GM21381 (cell line): ENCODE results near the gene ERH.
"Not testable (repeated sequence)": the region's sequence is repeated elsewhere in the genome, so short reads cannot be mapped to it uniquely, and the experiment has no call there.

Experiments
- ATAC-seq: cut with Tn5 transposase; IDR thresholded peaks from one replicate; pipeline ENCODE4 v1.9.1; 2021; ENCODE audit warnings: mild to moderate bottlenecking, moderate library complexity; ENCODE audit not compliant: unreplicated experiment

ERH gene

DNA sequence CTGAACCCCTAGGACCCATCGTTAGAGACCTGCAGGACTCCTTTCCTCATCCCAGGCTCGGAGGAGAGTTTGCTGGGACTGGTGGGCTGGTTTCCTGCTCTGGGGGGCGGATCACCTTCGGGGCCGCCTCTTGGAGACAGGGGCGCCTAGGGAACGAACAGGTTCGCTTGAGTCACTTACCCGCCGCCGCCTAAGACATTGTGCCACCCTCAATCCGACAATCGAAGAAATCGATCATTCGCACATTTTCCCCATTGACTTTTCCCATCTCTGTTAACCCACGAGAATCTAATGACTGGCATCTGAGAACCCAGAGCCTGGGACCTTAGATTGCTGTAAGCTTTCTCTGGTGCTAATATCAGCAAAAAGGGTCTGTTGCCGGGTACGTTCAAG is 715 bp upstream of the ERH start:
- no peak for ATAC-seq

DNA sequence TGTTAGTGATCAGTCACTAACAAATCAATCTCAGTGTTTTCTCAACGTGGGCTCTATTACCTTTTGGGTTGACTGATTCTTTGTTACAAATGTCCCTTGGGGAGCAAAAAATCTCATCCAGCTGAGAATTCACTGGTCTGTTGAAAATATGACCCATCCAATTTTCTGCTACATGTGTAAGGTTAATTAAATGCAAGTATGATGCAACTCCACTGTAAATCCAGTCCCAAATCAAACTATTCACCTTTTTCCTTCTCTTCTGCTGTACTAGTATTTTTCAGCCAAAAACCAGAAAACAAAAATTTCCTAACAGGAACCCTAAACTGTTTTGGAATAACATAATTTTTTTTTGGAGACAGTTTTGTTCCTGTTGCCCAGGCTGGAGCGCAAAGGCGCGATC is 2.2 kb downstream of the ERH start:
- no peak for ATAC-seq

DNA sequence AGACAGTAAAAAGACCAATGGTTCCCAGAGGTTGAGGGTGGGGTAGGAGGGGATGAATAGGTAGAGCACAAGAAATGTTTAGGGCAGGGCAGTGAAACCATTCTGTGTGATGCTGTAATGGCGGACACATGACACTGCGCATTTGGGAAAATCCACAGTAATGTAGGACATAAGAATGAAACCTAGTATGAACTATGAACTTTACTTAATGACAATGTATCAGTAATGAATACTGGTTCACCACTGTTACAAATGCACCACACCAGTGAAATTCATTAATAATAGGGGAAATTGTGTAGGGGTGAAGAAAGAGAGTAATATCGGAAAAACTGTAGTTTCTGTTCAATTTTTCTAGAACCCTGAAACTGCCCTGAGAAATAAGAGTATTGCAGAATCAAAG is 5.6 kb downstream of the ERH start:
- no peak for ATAC-seq

DNA sequence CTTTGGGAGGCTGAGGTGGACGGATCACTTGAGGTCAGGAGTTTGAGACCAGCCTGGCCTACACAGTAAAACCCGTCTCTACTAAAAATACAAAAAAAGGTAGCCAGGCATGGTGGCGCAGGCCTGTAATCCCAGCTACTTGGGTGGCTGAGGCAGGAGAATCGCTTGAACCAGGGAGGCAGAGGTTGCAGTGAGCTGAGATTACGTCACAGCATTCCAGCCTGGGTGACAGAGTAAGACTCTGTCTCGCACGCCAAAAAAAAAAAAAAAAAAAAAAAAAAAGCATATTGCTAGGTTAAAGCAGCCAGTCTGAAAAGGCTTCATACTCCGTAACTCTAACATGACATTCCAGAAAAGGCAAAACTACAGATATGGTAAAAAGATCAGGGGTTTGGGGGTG is 6.7 kb downstream of the ERH start:
- ATAC-seq, result not testable (repeated sequence)

DNA sequence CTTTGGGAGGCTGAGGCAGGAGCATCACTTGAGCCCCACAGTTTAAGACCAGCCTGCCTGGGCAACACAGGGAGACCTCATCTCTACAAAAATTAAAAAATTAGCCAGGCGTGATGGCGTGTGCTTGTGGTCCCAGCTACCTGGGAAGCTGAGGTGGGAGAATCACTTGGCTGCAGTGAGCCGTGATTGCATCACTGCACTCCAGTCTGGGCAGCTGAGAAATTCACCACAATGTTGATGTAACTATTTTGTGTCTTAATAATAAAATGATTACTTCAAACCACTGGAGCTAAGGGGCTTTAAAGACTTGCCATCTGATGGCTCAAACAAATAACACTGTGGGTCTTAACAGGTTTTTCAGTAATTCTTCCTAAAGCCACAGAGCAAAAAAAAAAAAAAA is 10.8 kb downstream of the ERH start:
- ATAC-seq, result no peak

DNA sequence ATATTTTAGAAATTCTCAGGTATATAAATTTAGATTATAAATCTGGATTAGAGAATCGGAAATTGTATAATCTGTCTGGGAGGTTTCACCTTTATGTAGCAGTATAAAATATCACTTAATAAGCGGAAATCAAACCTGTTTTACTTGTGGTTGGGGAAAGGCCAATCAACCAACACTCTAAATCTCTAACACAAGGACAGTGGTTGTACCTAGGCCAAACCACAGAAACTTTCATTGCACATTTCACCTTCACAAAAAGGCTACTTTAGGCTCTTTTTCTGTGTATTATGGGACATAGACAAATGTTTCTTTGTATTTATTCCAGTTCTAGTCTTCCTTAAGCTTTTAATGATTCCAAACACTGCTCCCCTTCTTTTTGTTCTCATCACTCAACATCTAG is 19.8 kb downstream of the ERH start:
- ATAC-seq, result no peak

DNA sequence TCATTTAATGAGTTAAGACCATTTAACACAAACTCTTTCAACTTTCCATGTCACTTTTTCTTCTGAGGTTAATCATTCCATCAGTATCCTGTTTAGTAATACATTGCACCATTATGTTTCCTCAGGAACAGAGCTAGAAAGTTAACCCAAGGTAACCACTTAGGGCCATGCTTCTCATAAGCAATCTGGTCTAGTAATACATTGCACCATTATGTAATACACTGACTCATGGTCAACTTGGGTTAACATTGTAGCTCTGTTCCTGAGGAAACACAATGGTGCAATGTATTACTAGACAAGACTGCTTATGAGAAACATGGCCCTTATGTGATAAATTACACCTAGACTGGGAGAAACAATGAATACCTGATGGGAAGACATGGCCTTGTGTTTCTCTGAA is 21.7 kb downstream of the ERH start:
- ATAC-seq, result no peak

DNA sequence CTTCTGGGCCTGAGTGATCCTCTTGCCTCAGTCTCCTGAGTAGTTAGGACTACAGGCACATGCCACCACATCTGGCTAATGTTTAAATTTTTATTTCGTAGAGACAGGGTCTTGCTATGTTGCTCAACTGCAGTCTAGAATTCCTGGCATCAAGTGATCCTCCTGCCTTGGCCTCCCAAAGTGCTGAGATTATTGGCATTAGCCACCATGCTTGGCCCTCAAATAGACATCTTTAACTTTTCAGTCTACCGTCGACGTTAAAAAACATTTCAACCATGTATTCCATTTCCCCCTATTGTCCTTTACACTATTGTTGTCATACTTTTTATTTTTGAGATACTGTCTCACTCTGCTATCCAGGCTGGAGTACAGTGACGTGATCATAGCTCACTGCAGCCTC is 22.4 kb downstream of the ERH start:
- no peak for ATAC-seq

DNA sequence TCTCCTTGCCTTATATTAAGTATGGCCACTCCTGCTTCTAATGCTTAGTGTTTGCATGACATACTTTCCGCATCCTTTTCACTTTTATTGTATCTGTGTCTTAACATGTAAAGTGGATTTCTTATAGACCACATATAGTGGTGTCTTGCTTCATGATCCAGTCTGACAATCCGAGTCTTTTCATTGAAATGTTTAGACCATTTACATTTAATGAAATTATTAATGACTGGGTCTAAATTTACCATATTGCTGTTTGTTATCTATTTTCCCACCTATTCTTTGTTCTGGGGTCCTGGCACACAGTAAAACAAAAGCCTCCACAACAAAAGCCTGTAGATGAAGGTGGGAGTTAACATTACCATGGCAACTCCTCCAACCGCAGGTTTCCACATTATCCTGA is 22.9 kb downstream of the ERH start:
- no peak for ATAC-seq

DNA sequence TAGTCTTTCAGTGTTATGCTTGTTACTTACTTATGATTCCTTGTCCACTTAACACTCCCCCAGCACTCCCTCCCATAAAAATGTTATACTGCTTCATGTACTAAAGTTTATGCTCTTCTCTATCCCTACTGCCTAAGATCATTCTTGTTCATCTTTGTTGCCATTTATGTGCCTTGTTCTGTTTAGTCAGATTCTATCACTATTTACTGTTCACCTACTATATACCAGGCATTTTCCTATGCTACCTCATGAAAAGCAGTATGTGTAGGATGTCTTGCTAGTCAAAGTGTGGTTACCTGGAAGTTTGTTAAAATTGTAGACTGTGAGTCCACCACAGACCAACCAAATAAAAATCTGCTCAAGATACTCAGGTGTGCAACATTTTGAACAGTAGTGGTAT is 23.9 kb downstream of the ERH start:
- ATAC-seq, result no peak

DNA sequence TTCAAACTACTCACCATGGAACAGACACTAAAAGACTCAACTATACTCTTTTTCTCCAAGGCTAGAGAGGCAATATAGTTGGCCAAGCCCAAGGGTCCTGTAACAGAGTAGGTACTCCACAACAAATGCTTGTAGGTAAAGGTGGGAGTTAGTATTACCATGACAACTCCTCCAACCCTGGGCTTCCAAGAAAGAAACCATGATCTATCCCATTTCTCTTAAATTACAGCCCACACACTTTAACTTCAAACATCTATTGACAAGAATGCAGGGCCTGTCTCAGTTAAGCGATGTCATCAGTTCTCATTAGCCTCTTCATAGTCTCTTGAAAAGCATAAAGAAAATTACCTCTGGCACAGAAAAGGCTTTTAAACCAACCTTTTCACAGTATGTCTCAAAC is 25.0 kb downstream of the ERH start:
- no peak for ATAC-seq

DNA sequence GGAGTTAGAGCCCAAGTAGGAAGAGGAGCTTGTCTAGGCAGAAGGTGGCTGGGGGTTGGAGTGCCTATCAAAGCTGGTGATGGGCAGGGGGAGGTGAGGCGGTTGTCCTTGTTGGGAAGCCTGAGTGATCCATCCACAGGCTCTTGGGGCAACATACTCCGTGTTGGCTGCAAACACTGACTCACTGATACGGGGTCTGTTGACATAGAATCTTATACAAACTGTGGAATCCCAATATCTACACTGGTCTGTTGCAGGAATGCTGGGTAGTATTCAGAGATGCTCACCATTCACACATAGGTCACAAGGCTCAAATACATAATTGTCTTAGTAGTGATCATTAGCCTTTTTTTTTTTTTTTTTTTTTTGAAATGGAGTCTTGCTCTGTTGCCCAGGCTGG is 26.0 kb downstream of the ERH start:
- no peak for ATAC-seq

DNA sequence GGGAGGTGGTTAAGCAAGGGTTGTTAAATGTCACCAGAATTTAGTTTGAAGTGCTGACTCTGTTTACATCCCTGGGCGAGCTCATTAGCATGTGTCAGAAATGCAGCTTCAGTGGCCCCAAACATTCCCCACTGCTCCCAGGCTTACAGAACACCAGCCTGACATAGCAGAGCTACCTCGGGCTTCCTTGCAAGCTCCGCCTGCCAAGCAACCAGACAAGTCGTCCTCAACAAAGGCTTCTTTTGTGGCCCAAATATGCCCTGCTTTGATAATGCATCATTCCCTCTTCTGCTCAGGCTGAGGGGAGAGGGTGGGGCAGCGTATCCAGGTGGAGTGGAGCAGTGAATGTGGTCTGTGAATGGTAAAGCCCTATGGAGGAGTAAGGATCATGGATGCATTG is 28.0 kb downstream of the ERH start:
- ATAC-seq, result no peak

DNA sequence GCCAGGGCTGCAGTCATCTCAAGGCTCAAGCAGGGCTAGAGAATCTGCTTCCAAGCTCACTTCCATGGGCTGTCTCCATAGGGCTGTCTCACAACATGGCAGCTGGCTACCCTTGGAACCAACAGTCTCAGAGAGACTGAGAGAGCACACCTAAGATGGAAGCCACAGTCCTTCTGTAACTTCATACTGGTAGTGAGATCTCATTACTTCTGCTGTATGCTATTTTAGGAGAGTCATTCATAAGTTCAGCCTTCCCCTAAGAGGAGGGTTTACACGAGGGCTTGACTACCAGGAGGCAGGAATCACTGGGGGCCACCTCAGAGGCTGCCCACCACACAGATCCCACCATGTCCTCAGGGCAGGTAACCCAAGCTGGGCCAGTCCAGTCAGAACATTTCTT is 29.7 kb downstream of the ERH start:
- no peak for ATAC-seq

DNA sequence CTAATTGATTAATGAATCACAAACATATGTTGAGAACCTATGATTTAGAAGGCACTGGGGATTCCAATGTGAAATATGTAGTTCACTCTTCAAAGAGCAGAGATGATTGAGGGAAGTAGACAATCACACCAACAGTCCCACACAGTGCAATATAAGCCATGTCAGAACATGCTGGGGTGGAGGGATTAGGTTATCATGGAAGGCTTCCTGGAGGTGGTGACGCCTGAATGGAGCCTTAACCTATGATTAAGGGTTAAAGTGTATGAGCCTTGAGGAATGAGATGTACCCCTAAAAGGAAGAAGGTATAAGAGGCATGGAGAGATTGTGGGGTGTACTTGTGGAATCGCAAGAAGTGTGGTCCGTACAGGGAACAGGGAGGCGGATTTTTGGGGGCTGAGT is 31.3 kb downstream of the ERH start:
- ATAC-seq, result no peak

DNA sequence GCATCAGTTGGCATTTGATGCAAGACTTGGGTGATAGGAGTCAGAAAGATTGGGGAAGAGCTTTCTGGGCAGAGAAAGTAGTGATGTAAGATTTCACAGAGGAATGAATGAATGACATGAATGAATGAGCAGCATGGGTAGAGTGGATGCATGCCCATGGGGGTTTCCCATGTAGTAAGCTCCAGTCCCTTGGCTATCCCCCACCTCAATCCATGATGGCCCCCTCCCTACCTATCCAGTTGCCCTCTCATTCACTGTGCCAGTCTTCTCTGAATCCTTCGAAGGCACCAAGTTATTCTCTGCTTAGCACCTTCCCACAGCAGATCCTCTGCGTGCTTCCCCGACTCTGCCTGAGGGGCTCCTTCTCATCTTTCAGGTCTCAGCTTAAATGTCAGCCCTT is 32.0 kb downstream of the ERH start:
- no peak for ATAC-seq

DNA sequence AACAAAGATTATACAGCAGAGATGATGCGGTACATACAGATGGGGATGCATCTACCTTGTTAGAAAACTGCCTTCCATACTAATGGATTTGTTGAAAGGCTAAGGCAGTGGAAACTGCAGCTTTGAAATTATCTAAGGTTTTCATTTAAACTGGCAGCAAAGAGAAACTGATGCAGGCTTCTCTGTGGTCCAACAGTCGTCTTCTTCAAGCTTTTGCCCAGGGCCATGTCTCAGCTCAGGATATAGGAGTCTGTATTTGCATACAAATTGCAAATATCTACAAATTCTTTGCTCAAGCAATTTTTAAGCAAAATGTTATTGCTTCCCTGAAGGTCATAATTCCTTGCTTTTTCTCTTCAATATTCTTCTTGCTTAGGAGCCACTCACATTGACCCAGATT is 33.7 kb downstream of the ERH start:
- no peak for ATAC-seq

DNA sequence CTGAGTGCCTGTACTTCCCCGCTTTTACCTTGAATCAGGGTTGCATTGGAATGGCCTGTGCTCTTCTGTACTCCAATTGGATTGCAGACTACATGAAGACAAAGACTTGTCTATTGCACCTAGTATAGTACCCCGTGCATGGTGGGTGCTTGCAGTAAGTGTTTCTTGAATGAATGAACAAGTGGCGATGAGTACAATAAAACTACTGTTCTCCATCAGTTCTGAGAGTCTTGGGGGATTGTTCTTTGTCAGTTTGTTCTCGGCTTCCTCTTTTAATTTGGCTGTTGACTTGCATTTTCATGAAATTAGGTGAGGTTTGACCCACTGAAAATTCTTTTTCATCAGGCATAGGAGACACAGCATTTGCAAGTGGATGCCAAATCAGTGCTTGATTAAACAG is 34.1 kb downstream of the ERH start:
- ATAC-seq, result no peak

DNA sequence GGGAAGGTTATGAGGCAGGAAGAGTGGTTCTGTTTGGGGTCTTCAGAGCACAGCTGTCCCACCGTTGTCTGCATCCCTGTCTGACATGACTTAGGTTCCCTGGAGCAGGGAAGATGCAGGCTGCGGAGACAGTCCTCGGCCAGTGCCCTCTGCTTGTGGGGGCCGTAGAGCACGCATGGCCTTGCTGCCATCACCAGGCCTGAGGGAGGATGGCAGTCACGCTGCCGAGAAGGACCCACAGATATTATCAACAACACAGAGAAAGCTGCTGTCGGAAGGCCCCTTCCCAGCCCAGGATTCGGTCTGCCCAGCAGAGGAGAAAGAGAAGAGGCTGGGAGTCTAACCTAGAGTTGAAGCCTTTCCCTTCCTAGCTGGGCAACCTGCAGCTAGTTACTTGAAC is 35.0 kb downstream of the ERH start:
- no peak for ATAC-seq

DNA sequence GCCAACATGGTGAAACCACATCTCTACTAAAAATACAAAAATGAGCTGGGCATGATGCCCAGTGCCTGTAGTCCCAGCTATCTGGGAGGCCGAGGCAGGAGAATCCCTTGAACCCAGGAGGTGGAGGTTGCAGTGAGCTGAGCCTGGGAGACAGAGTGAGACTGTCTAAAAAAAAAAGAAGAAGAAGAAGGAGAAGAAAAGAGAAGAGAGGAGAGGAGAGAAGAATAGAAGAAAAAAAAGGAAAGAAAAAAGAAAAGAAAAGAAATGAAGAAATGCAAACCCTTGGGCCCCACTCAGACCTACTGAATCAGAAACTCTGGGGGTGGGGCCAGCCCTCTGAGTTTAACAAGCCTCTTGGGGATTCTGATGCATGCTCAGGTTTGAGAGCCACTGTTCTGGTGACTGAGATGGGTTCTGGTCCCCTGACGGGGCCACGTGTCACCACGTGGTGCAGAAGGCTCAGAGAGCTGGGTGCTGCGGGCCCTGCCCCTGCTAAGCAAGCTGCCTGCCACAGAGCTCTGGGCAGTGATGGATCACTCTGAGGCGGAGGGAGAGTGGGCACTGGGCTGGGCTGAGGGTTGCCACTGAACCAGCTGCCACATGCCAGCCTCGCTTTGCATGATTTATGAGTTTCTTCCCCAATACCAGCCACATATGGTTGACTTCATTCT is 37.5 kb downstream of the ERH start:
- ATAC-seq, result no peak

DNA sequence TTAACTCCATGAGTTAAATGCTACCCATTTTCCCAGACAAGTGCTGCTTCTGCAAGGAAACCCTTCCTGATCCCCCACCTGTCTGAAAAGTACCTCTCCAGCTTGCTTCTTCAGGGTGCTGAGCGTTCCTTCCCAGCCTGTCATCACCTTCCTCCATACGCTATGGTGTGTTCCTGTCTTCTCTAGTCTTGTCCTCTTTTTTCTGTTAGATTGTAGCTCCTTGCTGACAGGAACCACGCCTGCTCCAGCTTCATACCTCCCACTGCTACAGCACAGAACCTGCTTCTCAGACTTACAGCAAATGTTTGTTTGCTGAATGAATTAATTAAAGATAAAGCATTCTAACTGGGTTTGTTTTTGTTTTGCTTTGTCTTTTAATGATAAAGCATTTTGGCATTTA is 39.1 kb downstream of the ERH start:
- ATAC-seq, result no peak

DNA sequence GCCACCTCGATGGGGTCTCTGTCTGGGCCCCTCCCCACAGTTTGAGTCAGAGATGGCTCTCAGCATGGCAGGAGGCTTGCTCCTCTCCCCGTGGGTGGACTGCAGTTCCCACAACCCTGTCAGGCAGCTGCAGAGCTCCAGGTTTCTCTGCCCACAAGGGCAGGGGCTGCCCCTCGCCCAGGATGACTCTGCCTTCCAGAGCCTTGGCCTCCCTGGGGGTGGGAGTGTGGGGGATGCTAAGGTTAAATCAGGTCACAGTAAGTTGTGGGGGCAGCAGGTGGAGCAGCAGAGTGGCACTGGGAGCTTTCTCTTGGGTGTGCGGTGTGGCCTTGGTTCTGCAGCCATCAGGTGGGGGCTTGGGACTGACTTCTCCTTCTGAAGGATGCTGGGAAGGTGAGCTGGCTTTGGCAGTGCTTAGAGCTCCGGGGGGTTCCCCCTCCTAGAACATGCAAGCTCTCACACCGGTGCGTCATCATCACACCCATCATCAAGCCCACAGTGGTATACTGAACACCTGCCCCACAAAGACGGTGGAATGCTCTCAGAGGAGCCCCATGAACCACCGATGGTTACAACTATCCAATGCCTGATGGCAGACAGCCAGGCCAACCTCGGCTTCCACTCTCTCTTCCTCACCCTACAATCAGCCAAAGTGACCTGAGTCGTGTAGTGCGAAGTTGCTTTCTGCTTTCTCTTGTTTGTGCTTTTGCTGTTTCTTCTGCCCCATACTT is 39.7 kb downstream of the ERH start:
- ATAC-seq, result peak; percentile 26
